GM19372 (cell line): ENCODE measurements around the gene STK38L.

Experiments used
- ATAC-seq: cut with Tn5 transposase; IDR thresholded peaks from one replicate; pipeline ENCODE4 v1.9.1; 2021; ENCODE audit warnings: mild to moderate bottlenecking, low read depth, moderate library complexity; ENCODE audit not compliant: unreplicated experiment

Gene STK38L

DNA sequence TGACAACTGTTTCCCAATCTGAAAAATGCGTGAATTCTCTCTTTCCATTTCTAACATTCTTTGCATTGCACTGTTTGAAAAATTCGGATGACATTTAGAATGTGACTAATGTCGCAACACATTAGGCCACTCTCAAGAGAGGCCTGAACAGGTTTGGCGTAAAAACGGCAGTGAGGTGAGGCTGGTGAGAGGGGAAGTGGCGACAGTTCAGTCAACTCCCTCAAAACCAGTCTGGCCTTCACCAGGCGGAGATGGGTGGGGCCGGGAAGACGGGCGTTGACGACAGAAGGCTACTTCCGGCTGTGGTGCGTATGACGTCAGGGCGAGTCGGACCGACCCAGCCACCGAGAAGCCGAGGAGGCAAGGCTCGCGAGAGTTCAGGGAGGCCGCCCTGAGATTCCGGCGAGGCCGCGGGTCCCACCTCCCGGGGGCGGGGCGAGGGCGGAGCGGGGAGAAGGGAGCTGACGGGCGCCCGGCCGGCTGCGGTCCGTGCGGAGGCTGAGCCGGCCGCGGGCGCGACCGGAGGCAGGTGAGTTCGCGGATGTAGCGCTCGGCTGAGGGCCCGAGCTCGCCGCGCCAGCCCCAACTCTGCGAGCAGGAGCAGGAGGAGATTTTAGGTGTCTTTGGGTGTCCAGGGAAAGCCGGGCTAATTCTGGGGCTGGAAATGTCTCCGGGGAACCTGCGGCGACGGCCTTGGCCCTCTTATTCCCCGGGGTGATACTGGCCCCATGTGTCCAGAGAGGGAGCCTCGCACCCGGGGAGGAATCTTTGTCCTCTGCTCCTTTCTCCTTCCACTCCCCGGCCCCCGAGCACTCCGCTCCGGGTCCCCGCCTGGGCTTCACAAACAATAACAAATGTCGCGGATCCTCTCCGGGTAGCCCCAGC is at the start of gene STK38L:
Gene STK38L, plus strand, starts transcription at position 483 of the 885 bp plus-strand sequence. CDS start 53,435 bp downstream, outside the sequence.
- peak; percentile 89 for ATAC-seq

DNA sequence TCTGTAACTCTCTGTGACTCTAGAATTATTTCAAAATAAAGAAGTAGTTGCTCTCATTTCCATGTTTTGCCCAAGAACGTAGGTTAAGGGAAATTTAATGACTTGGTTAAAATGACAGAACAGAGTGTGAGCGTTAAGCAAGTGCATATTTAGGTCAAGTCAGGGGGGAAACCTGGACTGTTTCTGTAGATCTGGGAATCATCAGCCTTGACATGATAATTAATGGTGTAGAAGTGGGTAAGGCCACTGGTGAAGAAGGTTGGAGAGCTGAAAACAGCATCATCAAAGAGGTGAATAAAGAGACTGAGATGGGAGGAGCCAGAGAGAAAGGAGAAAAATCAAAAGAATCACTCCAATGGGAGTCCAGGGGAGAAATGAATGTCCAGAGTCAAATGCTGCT is 49.4 kb upstream of the STK38L start:
- no peak for ATAC-seq

DNA sequence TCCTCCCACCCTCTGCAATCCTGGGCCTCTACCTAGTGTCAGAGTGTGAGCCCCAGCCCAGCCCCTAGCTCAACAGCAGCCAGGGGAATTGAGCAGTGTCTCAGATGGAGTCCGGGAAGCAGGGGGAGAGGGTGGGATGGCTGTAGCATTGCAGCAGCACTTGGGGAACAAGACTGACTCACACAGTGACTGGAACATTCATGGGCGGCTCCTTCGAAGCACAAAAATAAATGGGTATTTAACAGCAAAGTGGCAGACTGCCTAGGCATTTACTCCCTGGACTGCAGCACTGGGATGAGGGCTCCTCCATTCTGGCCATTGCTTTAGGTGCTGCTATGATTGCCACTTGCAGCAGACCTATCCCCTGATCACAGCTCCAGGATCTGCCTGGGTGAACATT is 46.0 kb upstream of the STK38L start:
- no peak for ATAC-seq

DNA sequence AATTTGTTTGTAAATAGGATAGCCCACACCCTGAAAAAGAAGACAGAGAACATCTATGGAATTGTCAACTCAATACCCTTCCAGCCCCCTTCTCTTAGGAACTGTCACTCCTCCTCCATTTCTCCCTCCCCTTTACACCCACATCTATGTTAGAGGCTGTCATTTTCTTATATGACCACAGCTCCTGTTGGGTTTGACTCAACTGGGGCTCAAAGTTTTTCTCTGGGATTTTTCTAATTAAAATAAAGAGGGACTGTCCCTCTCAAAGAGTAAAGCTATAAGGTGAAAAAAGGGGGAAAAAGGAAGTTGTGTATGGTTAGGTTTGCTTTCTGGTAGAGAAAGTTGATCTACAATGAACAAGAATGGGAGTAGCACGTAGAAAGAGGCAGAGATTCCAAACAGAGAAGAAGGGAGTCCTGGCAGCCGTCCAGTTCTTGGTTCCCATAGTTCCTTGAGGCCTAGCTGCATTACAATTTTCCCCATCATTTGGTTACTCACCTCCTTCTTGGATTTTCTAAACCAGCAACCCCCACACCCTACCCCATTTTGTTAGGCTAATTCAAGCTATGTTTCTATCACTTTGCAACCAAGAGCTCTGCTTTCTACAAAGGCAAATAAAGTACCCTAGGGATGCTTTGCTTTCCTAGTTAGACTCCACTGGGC is 44.3 kb upstream of the STK38L start:
- no peak for ATAC-seq

DNA sequence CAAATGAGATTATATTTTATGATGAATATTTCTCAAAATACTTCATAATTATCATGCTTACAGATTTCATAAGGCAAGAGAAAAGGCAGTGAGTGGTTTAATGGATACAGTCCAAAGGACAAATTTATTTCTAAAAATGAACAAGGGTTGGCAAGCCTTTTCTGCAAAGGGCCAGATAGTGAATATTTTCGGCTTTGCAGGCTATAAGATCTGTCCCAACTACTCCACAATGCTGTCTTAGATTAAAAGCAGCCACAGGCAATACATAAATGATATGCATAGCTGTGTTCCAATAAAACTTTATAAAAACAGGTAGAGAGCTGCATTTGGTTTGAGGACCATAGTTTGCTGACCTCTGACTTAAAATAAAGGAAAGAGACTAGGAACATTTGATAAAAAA is 42.9 kb upstream of the STK38L start:
- no peak for ATAC-seq

DNA sequence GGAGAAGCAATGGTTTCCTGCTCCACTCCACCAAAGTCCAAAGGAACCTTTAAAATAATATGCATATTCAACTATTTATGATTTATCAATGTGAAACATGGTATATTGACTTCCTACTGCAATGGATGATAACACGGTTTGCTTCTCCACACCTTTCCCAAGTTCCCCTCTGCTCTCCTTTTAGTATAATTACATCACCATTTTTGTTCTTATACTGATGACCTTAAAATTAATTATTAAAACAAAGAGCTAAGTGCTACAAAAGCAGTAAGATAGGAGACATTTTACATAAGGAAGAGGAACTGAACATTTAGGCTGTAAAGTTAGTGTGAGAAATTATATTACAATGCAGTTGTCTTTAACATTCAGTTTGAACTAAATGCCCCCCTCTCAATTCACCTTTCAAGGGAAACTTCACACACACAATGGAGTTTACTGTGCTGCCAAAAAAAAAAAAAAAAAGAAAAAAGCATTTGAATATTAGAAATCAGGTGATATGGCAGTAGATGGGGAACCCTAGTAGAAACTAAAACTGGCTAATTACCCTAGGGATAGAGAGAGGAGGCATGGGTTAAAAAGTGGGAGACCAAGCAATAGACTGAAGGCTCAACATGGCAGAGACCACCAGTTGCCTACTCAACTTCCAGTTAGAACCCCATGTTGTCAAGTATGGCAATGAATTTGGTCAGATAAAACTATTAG is 37.1 kb upstream of the STK38L start:
- ATAC-seq: no peak

DNA sequence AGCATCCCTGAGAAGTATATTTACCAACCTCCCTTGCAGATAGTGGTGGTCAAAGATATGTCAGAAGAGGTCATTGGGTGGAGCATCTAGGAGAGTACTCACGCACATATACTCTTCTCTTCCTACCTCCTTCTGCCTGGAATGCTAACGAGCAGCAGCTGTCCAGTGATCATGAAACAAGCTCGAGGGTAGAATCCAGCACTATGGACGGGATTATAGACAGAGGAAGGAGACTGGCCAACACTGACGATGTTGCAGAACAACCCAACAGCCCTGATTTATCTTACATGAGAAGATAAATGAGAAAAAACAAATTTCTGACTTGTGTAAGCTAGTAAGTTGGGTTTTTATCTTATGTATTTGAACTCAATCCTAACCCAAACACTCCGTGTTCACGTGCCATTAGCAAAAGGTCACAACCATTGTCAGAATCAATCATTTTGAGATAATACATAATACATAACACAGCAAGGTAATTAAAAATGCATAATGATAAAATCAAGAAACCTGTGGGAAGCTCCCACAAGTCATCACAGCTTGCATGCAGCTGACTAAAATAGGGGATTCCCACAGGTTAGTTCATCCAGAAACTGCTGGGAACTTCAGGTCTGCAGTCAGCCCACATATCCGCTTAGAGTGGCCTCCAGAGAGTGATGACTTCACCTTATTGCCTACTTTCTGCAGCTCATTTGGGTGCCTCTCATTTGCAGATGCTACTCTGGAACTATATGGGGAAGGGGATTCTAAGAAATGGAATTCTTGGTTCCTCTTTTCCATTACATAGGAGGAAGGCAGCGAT is 36.3 kb upstream of the STK38L start:
- ATAC-seq: peak; percentile 89

DNA sequence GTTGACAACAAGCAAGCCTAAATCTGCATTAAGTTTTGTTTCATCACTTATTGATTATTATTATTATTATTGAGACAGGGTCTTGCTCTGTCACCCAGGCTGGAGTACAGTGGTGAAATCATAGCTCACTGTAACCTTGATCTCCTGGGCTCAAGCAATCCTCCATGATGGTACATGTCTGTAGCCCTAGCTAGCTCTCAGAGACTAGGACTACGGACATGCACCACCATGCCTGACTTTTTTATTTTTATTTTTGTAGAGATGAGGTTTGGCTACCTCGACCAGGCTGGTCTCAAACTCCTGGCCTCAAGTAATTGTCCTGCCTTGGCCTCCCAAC is 35.7 kb upstream of the STK38L start:
- peak; percentile 24 for ATAC-seq

DNA sequence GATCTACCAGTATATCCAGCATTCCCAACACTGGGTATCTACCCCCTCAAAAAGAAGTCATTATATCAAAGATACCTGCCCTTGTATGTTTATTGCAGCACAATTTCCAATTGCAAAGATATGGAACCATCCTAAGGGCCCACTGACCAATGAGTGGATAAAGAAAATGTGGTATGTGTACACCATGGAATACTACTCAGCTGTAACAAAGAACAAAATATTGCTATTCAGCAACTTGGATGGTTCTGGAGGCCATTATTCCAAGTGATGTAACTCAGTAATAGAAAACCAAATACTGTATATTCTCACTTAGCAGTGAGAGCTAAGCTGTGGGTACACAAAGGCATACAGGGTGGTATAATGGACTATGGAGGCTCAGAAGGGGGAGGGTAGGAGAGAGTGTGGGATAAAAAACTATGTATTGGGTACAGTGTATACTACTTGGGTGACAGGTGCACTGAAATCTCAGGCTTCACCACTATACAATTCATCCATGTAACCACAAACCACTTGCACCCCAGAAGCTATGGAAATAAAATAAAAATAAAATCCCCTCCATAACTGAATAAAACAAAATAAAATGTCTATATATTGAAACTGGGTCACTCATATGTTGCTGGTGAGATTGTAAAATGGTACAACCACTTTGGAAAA is 34.7 kb upstream of the STK38L start:
- ATAC-seq: no peak

DNA sequence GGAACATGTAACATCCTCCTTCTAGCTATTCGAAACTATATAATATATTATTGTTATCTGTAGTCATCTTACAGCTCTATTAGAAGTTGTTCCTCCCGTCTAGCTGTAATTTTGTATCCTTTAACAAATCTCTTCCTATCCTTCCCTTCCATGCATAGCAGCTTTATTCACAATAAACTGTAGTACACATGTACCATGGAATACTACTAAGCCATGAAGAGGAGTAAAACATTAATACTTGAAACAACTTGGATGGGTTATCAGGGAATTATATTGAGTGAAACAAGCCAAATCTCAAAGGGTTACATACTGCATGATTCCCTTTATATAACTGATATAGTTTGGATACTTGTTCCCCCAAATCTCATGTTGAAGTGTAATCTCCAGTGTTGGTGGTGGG is 33.9 kb upstream of the STK38L start:
- no peak for ATAC-seq

DNA sequence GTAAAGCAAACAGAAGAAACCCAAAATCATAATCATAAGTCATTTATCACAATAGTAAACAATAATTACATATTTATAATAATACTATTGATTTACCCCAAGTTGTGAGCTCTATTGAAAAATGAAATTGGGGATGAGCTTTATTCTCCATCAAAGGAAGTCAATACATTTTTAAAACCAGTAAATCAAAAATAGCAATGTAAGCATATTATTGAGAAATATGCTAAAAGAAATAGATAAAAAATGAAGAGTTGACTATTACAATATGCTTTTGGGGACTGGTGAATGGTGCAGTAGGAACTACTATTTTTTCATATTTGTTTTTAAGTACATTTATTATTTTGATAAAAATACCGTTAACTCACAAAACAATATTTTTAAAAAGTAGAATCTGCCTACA is 31.2 kb upstream of the STK38L start:
- no peak for ATAC-seq

DNA sequence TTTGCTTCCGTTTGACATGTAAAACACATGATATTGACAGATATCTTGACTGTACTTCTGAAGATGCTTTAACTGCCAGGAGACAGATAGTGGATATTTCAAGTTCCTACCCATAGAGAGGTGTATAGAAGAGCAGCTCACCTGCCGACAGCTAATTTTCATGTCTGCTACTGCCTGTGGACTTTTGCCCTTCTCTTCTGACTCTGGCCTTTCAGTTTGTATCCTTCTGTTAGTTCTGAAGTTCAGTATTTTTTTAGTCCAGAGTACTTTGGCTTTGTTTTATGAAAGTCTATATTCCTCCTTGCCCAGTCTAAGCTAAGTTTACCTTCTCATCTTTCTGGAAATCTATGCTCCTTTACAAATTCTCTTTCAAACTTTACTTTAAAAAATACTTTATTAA is 30.8 kb upstream of the STK38L start:
- ATAC-seq: no peak

DNA sequence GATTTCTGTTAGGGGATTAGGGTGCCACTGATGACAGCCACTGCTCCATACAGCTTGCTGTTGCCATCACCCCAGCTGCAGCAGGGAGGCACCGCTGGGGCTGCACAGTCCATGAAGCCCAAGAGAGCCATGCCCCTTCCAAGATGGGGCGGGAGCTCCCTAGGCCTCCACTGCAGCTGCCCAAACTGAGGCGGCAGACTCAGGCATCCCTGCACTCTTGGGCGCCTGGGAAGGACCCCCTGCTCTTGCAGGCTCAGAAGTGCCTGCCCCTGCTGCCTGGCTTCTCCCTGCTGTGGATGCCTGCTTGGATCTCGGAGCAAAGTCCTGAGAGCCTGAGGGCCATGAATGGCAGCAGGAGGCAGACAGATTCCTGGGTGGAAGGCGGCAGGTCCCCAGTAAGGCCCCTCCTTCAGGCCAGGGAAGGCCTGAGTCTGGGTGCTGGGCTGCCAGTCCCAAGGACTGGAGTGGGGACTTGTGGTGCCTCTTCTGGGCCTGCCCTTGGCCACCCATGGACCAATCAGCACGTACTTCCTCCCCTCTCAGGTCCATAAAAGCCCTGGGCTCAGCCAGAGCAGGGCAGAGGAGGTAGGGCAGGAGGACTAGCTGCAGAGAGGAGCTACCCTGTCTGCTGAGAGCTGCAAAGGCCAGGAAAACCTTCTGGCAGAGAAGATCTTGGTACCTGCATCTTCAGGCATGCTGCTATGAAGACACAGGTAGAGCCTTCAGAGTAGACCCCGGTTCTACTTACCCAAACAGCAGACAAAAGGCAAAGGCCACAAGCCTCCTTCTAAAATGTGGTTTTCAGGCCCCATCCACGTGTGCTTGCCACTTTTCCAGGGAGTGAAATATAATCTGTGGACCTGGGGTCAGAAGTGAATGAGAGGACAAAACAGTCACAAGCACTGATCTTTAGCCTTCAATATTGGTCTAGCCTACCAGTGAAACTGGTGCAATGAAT is 30.0 kb upstream of the STK38L start:
- no peak for ATAC-seq

DNA sequence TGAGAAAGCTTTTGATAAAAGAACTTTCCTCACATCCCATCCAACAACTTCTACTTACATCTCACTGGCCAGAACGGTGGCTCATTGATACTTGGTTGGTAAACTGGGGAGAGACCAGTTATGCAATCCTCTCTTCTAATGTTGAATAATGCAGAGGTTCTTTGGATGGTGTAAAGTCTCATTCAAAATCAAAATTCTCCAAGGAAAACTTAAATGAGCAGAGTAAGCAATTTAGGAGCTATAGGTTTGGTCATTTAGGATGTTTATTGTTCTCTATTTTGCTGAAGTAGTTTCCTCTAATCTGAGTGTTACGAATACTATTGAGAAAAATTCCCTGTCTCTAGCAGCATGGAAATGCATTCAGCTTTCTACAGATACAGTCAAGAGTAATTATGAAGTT is 26.5 kb upstream of the STK38L start:
- no peak for ATAC-seq

DNA sequence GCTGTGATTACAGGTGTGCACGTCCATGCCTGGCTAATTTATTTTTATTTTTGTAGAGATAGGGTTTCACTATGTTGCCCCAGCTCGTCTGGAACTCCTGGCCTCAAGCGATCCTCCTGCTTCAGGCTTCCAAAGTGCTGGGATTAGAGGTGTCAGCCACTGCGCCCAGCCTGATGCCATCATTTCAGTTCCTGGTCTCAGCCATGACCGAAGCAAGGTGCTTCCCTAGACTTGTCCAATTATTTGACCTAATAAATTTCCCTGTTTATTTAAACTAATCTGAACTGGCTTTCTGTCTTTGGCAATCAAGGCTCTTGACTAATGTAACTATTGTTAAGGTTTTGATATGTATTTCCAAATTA is 24.4 kb upstream of the STK38L start:
- ATAC-seq: no peak

DNA sequence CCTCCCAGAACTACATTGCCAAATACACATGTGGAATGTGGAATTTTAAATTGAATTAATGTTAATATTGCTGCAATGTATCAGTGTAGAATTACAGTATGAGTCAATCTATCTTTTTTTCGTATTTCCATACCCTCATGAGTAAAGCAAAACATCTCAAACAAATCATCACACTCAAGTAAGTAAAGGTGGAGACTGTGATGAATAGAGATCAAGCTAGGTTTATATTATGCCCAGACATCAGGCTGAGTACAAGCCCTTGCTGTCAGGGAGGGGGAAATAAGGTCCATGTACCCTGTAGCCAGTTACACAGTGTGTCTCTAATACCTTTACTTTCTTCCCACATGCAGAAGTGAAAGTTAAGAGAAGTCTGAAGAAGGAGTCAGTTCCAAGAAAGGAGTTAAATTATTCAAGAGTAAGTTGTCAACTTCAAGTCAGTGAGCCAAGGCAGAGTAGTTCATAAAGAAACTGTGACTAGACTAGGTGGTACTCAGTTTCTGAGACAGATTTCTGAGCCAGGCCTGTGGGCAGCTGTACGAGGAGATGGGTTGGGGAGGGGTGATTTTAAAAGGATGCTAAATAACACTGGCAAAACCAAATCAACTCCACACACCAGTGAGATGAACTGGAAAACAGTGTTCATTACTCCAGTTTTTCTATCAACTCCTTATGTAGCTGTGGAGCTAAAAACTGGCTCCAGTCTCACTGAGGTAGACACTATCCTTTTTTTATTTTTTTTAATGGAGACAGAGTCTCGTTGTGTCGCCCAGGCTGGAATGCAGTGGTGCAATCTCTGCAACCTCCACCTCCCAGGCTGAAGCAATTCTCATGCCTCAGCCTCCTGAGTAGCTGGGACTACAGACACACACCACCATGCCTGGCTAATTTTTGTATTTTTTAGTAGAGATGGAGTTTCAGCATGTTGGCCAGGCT is 23.8 kb upstream of the STK38L start:
- ATAC-seq: peak; percentile 47

DNA sequence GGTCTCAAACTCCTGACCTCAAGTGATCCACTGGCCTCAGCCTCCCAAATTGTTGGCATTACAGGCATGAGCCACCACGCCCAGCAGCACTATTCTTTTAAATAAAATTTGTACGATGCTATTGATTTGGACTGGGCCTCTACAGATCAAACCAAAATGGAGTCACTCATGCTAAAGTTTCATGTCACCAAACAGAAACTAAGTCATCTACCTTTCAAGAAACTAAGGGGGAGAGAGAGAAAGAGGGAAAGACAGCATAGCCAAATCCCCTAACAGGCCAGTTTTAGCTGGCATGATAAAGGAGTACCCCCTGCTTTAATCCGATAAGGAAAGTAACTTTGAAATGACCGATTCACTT is 23.1 kb upstream of the STK38L start:
- no peak for ATAC-seq
